SJSA1 (cell line): Measurements from ENCODE around the gene HRG. TPM values are rescaled to one million over a fixed set of nuclear protein-coding genes. Genes with fewer than 3 reads are reported as not detected.
"Not testable (repeated sequence)": the region's sequence is repeated elsewhere in the genome, so short reads cannot be mapped to it uniquely, and the experiment has no call there.

ENCODE experiments used
- DNase-seq, 2 experiments: peaks; one replicate each; pipeline ENCODE4 v3.0.0-alpha.2; 2015 to 2020; ENCODE audit warnings: low spot score in 2 of 2, low read depth in 1 of 2
- H3K27ac ChIP-seq: fragments of 250-450 bp; sonication (Bioruptor Pico); 2 replicates; pipeline ENCODE4 v1.5.1; 2020; ENCODE audit warnings: mild to moderate bottlenecking, moderate library complexity
- H3K27me3 ChIP-seq: fragments of 250-450 bp; sonication (Bioruptor Pico); replicated peaks from 2 replicates; pipeline ENCODE4 v1.5.1; 2020; ENCODE audit warnings: mild to moderate bottlenecking, moderate library complexity
- H3K36me3 ChIP-seq: fragments of 250-450 bp; sonication (Bioruptor Pico); 2 replicates; pipeline ENCODE4 v1.5.1; 2020; ENCODE audit warnings: mild to moderate bottlenecking
- H3K4me1 ChIP-seq: fragments of 250-450 bp; sonication (Bioruptor Pico); replicated peaks from 2 replicates; pipeline ENCODE4 v1.6.1; 2021; ENCODE audit warnings: mild to moderate bottlenecking
- H3K4me3 ChIP-seq: fragments of 250-450 bp; sonication (Bioruptor Pico); 2 replicates; pipeline ENCODE4 v1.5.1; 2020; ENCODE audit warnings: mild to moderate bottlenecking
- H3K9me3 ChIP-seq: fragments of 250-450 bp; sonication (Bioruptor Pico); replicated peaks from 2 replicates; pipeline ENCODE4 v1.5.1; 2020; ENCODE audit warnings: mild to moderate bottlenecking
- total RNA-seq: library from RNA; depleted of rRNA; stranded (reverse); fragments of >200 nt; shearing (Covaris generic); gene quantifications from 2 replicates; pipeline ENCODE4 v1.2.3, GENCODE V29; 2014; rRNA removed

The HRG gene
- total RNA-seq, 1 experiment from 2014 or later, result not detected

DNA sequence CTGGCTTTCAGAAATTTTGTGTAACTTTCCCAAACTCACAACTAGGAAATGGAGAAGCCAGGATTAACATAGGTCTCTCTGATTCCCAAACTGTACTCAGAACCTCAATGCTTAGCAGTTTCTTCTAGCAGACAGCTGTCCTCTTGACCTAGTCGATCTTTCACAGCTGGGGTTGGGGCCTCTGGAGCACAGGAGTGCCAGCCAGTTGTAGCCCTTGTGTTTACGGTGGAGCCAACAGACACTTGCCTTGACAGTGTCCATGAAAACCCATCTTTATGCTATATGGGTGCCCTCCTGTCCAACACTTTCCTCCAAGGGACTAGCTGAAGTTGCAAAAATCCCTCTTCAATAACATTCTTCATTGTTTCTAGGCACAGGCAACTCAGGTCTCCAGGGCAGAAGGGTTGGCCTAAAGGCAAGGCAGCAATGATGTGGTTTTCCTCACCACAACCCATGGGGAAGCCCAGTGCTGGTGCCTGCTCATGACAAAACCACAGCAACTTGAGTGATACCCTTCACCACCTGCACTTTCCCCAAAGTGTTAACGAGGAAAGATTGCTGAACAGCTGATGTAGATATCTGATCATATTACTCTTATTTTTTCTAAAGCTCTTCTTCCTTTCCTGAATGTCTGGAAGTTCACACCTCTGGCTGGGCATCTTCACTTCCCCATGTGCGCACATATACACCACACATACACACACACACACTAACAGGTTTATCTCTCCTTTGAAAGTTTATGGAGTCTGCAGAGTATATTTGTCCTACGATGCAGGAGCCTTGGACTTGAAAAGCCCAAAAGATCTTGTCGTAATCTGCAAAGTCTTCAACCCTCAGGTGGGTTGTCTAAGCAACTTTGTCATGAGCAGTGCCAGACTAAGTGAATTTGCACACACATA is 40.3 kb downstream of the HRG start:
- H3K9me3 ChIP-seq, result no peaks in the 10 kb centered on the region
- H3K4me3 ChIP-seq, result no peak overlapping the region
- no peaks in the 10 kb centered on the region for H3K4me1 ChIP-seq
- H3K27me3 ChIP-seq, result 0 out of 2 replicates have a peak, but pooled peaks cover 3% of the 10 kb centered on the region
- DNase-seq, result no peak
- no peaks in the 10 kb centered on the region for H3K36me3 ChIP-seq
- H3K27ac ChIP-seq, result no peak overlapping the region

DNA sequence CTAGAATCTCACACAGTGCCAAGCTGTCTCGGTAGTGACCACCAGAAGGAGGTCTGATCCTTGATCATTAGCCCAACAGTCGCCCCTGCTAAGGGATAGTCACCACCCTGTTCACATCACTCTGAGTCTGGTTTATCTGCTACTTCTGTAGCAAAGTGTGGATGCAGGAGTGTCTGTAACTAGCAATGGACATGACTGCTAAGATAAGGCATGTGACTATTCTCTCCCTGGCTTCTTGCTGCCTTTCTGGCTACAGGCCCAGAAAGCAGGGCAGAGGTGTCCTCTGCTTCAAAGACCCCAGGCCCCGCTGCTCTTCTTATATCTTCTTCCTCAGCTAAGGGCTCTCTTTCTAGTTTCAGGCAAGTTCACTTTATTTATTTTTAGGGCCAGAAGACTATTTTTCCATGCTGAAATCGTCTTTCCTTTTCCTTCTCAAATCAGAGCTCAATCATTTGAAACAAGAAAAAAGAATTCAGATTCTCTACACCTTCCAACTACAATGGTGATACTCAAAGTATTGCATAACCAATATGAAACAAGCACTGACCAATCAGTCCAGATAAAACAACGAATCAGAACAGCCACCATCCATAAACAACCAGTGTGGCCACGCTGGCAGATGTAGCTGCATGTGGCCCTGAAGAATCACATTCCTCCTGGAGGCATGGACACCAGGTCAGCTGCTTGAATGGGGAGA is 43.3 kb downstream of the HRG start:
- no peaks in the 10 kb centered on the region for H3K4me1 ChIP-seq
- H3K36me3 ChIP-seq, result no peaks in the 10 kb centered on the region
- H3K27me3 ChIP-seq, result 0 out of 2 replicates have a peak, but pooled peaks cover 3% of the 10 kb centered on the region
- no peak for DNase-seq
- no peaks in the 10 kb centered on the region for H3K9me3 ChIP-seq
- H3K4me3 ChIP-seq, result no peak overlapping the region
- H3K27ac ChIP-seq, result no peak overlapping the region

DNA sequence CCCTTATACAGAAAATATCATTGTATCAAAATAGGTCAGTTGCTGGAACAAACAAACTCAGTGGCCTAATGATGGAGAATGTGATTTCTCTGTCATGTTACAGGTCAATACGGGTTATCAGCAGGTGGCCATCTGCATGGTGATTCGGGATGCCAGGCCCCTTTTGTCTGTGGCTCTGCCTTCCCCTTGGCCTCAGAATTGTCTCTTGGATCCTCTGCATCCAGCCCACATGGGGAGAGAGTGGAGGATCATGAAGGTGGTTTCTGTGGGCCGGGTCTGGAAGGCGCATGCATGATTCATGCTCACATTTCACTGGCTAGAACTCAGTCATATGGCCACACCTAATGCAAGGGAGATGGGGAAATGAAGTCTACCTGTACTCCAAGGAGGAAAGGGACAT is 44.9 kb downstream of the HRG start:
- H3K36me3 ChIP-seq, H3K4me1 ChIP-seq, H3K27me3 ChIP-seq, H3K9me3 ChIP-seq, H3K4me3 ChIP-seq, DNase-seq, H3K27ac ChIP-seq: not testable (repeated sequence)

DNA sequence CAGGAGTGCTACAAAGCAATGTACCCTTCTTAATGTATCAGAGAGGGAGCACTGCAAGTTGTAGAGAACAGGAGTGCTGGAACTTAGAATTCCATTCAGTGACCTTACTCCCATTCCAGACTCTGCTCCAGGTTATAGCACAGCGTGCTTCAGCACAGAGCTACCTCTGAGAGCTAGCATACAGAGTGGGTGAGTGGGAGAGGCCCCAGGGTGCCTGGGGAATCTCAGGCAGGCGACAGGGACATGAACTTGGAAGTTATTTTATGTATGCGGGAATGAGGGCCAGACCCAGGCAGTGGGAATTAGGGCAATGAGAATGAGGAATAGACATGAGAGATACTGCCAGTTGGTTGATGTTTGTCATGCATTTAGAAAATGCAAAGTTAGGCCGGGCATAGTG is 47.7 kb downstream of the HRG start:
- no peaks in the 10 kb centered on the region for H3K27me3 ChIP-seq
- H3K36me3 ChIP-seq, result no peaks in the 10 kb centered on the region
- no peak overlapping the region for H3K27ac ChIP-seq
- H3K9me3 ChIP-seq, result no peaks in the 10 kb centered on the region
- no peaks in the 10 kb centered on the region for H3K4me1 ChIP-seq
- H3K4me3 ChIP-seq, result no peak overlapping the region
- no peak for DNase-seq

DNA sequence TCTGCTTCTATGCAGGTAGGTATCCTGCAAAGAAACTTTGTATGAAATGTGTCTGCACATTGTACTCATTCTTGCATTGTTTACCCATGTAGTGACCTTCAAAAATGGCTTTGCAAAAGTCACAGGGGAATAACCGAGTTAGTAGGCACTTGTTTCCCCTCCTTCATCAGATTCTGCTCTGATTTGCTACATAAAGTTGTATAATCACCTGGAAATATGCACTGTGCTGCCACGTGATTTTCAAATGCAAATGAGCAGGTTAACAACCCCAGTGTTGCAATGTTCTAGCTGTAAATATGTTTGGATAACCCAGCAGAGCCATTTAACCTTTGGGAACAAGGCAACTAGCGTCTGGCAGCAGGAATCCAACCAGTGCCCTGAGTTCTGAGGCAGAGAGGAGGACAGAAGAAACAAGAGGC is 51.2 kb downstream of the HRG start, which contains the start of gene KNG1:
Gene KNG1, plus strand, starts transcription at position 321 of the 419 bp plus-strand sequence. CDS start 184 bp downstream, outside the sequence.
- Histone ChIP-seq H3K4me1 (no peaks in the 10 kb centered on the region), H3K4me3 (no peak within 1 kb of the TSS), H3K27me3 (no peaks in the 10 kb centered on the region), H3K9me3 (no peaks in the 10 kb centered on the region), H3K27ac (no peak within 1 kb of the TSS), H3K36me3 (no peaks in the 10 kb centered on the region)
- DNase-seq, result no peak

DNA sequence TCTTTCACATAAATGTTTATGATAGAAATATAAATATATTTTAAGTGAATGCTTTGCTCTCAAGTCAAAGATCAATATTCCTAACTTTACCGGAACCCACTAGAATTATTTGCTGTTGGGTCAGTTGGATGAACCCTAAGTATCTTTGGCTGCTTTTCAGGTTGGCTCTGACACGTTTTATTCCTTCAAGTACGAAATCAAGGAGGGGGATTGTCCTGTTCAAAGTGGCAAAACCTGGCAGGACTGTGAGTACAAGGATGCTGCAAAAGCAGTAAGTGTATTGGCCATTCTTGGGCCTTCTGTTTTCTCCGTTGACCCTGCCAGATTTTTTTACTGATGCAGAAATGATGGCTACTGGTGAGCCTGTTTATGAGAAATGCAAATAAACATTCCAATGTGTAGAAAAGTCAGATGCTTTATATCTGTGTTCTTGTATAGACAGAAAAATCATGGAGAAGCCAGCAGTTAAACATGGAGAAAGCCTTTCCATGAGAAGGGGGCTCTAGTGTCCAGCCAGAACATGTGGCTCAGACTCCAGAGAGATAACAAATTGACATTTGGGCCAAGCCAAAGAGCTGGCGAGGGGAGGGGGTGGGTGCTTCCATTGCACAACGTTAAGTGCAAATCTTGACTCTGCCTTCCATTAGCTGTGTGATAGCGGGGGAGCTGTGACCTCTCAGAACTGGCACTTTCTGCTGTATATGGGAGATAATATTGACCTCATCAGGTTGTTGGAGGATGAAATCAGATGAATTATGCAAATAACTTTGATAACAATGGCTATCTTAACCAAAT is 54.3 kb downstream of the HRG start:
- Histone ChIP-seq H3K9me3 (no peaks in the 10 kb centered on the region), H3K27ac (no peak overlapping the region), H3K4me1 (no peaks in the 10 kb centered on the region), H3K4me3 (no peak overlapping the region), H3K27me3 (no peaks in the 10 kb centered on the region), H3K36me3 (no peaks in the 10 kb centered on the region)
- DNase-seq, result no peak

DNA sequence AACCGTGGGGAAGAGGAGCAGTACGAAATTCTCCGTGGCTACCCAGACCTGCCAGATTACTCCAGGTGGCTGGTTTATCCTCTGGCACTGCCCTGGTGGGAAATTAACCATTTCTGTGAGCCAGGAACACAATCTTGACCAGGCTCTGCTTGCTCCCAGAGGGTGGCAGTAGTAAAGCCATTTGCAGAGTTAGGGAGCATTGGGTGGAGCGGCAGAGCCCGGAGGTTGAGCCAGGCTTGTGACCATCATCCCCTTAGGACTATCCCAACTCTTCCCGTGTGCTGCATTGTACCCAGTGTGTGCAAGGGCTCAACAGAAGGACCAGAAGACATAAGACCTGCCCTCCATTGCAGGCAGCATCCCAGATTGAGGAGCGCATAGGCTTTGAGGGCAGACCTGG is 56.6 kb downstream of the HRG start:
- no peaks in the 10 kb centered on the region for H3K27me3 ChIP-seq
- no peaks in the 10 kb centered on the region for H3K9me3 ChIP-seq
- no peak for DNase-seq
- H3K4me3 ChIP-seq, result no peak overlapping the region
- H3K27ac ChIP-seq, result no peak overlapping the region
- peaks cover 10% of the 10 kb centered on the region for H3K4me1 ChIP-seq
- no peaks in the 10 kb centered on the region for H3K36me3 ChIP-seq

DNA sequence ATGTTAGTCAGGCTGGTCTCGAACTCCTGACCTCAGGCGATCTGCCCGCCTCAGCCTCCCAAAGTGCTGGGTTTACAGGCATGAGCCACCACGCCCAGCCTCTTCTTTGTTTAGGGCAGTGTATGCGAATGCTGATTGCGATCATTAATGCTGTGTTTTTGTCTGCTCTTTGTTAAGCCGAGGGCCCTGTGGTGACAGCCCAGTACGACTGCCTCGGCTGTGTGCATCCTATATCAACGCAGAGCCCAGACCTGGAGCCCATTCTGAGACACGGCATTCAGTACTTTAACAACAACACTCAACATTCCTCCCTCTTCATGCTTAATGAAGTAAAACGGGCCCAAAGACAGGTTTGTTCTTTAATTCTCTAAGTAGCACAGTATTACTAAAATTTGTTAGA is 59.1 kb downstream of the HRG start:
- Histone ChIP-seq H3K36me3 (no peaks in the 10 kb centered on the region), H3K27me3 (no peaks in the 10 kb centered on the region), H3K4me1 (peaks cover 13% of the 10 kb centered on the region), H3K4me3 (no peak overlapping the region), H3K27ac (no peak overlapping the region), H3K9me3 (no peaks in the 10 kb centered on the region; the same call in 1 of the 2 replicates)
- no peak for DNase-seq

Other genes starting within 250 kb of the HRG start
- 0.63 and 0.81 TPM in 2 replicates for gene CRYGS, start 121.6 kb upstream of the HRG start, total RNA-seq
- gene TBCCD1, start 98.7 kb upstream of the HRG start, total RNA-seq, result 9.6 and 12.2 TPM in 2 replicates
- 152 and 170 TPM in 2 replicates for gene DNAJB11, start 95.3 kb upstream of the HRG start, total RNA-seq
- gene AHSG, start 53.0 kb upstream of the HRG start, total RNA-seq, result not detected in 2 replicates
- gene FETUB, start 25.6 kb upstream of the HRG start, total RNA-seq, result not detected in 2 replicates
- gene KNG1, start 51.3 kb downstream of the HRG start, total RNA-seq, result not detected in 2 replicates
- gene EIF4A2, start 117.6 kb downstream of the HRG start, total RNA-seq, result 466 and 604 TPM in 2 replicates
- gene RFC4, start 140.5 kb downstream of the HRG start, total RNA-seq, result 75.7 and 106 TPM in 2 replicates
- gene ADIPOQ, start 176.7 kb downstream of the HRG start, total RNA-seq, result not detected in 2 replicates